Ovary (tissue), 3 donors: ENCODE results near the gene SIK3.

ENCODE experiments used
- CTCF ChIP-seq, 3 donors: fragments of 450-650 bp in 2 of 3; fragments of 200-600 bp in 1 of 3; IDR thresholded peaks; one replicate each; pipeline versions ENCODE4 v1.5.1 to v1.8.0; 2016 to 2022; ENCODE audit warnings: antibody characterized with exemption in 3 of 3, mild to moderate bottlenecking in 1 of 3
- POLR2A ChIP-seq: fragments of 450-650 bp; IDR thresholded peaks from one replicate; pipeline ENCODE4 v1.6.1; 2017; ENCODE audit warnings: antibody characterized with exemption, mild to moderate bottlenecking, moderate library complexity
- donor health status: DM: no; HTN: no; CAD: no.

GRCh38 chr11:116840746-116841296 is 257.4 kb downstream of the SIK3 start:
- TF ChIP-seq CTCF (IDR thresholded peaks at IDR 0.05) (no peak), POLR2A (no peak)
